ENCODE measurements around the gene CACNA2D2. TPM values are rescaled to one million over a fixed set of nuclear protein-coding genes. Genes with fewer than 3 reads are reported as not detected.

CACNA2D2 gene
- total and polyA plus RNA-seq, 4 donors: 28.2 to 111 (median 69.1) TPM

DNA sequence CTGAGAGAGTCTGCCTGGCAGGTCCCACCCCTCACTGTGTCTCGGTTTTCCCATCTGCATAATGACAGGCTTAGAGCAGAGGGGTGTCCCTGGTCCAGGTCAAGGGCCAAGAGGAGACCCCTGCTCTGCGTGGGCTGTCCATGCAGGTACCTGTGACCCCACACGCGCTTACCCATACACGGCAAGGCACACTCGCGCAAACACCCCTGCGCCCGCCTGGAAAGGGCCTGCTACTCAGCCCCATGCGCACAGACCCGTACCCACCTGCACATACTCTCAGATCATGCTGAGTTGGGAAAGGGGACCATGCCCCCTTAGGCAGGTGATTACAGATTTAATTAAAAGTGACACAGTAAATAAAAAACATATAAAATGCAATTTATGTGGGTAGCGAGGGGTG lies 120.7 kb downstream of the CACNA2D2 start:
- H3K27me3 ChIP-seq (ENCODE audit: control insufficient read depth in 3 of 3, insufficient read depth in 3 of 3, low read length in 2 of 3): no peaks in the 10 kb centered on the region
- WGBS, 2 donors: 94 to 97% methylated on average over 12 of the region's 12 CpGs
- ATAC-seq (ENCODE audit: insufficient read depth, low FRiP score) (no peak), DNase-seq (no peak)
- H3K4me1 ChIP-seq (ENCODE audit: control insufficient read depth in 5 of 5, insufficient read depth in 5 of 5, low read length in 5 of 5): peaks cover 0 to 12% (median 0%) of the 10 kb centered on the region in 5 donors
- peaks cover 0 to 8% (median 0%) of the 10 kb centered on the region in 4 donors for H3K36me3 ChIP-seq (ENCODE audit: control insufficient read depth in 4 of 4, insufficient read depth in 4 of 4, low read length in 4 of 4)
- H3K27ac ChIP-seq (ENCODE audit: low read depth in 1 of 2, low read length in 1 of 2): no peak overlapping the region
- H3K9ac ChIP-seq (ENCODE audit: insufficient read depth in 1 of 2, low read length in 2 of 2): no peak overlapping the region
- no peak overlapping the region for H3K4me3 ChIP-seq
- H3K9me3 ChIP-seq (ENCODE audit: control insufficient read depth in 4 of 4, insufficient read depth in 3 of 4, low read length in 3 of 4): no peaks in the 10 kb centered on the region
- TF ChIP-seq CTCF (IDR thresholded peaks at IDR 0.05; ENCODE audit: control extremely low read depth, extremely low read depth): no peak

- 93 to 94% methylated on average over 4 of the region's 4 CpGs for WGBS, 2 donors
- Histone ChIP-seq H3K9ac (ENCODE audit: insufficient read depth in 1 of 2, low read length in 2 of 2) (no peak overlapping the region), H3K27me3 (ENCODE audit: control insufficient read depth in 3 of 3, insufficient read depth in 3 of 3, low read length in 2 of 3) (no peaks in the 10 kb centered on the region), H3K27ac (ENCODE audit: low read depth in 1 of 2, low read length in 1 of 2) (no peak overlapping the region), H3K9me3 (ENCODE audit: control insufficient read depth in 4 of 4, insufficient read depth in 3 of 4, low read length in 3 of 4) (no peaks in the 10 kb centered on the region), H3K4me1 (ENCODE audit: control insufficient read depth in 5 of 5, insufficient read depth in 5 of 5, low read length in 5 of 5) (peaks cover 0 to 12% (median 0%) of the 10 kb centered on the region in 5 donors), H3K36me3 (ENCODE audit: control insufficient read depth in 4 of 4, insufficient read depth in 4 of 4, low read length in 4 of 4) (peaks cover 0 to 8% (median 0%) of the 10 kb centered on the region in 4 donors), H3K4me3 (no peak overlapping the region)
- ATAC-seq (ENCODE audit: insufficient read depth, low FRiP score) (no peak), DNase-seq (no peak)
- no peak for TF ChIP-seq CTCF (IDR thresholded peaks at IDR 0.05; ENCODE audit: control extremely low read depth, extremely low read depth)
Measured at GRCh38 chr3:50381383-50381782, 122.1 kb downstream of the CACNA2D2 start.

DNA sequence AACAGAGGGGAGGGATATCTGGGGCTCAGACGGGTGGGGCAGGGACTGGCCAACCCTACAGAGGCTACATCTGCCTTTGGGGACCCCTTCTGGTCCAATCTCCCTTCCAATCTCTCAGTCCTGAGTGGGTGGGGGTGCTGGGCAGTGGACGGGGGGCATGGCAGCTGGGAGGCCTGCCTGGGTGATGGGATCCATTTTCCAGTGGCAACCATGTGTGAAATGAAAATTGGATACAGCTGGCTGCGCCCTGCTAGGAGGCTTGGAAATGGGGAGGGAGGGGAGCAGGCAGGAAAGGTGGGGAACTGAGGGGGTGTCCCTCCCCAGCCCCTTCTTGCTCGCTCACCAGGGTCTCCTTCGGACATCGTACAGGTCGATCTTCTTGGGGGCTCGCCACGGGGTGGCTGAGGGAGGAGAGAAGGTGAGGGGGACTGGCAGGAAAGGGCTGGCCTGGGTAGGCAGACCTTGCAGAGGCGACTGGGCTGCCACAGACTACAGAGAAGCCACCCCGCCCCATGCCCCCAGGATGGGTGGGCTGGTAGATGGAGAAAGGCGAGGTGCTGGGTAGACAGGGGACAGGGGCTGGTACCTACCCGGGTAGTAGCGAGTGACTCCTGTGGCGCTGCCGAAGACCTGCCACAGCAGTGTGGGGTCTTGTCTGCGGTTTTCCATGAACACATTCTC lies 122.9 kb downstream of the CACNA2D2 start:
- TF ChIP-seq CTCF (IDR thresholded peaks at IDR 0.05; ENCODE audit: control extremely low read depth, extremely low read depth): no peak
- no peak for DNase-seq
- no peaks in the 10 kb centered on the region for H3K9me3 ChIP-seq (ENCODE audit: control insufficient read depth in 4 of 4, insufficient read depth in 3 of 4, low read length in 3 of 4)
- H3K27ac ChIP-seq (ENCODE audit: low read depth in 1 of 2, low read length in 1 of 2): no peak overlapping the region
- no peak for ATAC-seq (ENCODE audit: insufficient read depth, low FRiP score)
- no peaks in the 10 kb centered on the region for H3K27me3 ChIP-seq (ENCODE audit: control insufficient read depth in 3 of 3, insufficient read depth in 3 of 3, low read length in 2 of 3)
- H3K4me1 ChIP-seq (ENCODE audit: control insufficient read depth in 5 of 5, insufficient read depth in 5 of 5, low read length in 5 of 5): peaks cover 0 to 12% (median 0%) of the 10 kb centered on the region in 5 donors
- H3K4me3 ChIP-seq: no peak overlapping the region
- H3K9ac ChIP-seq (ENCODE audit: insufficient read depth in 1 of 2, low read length in 2 of 2): no peak overlapping the region
- peaks cover 0 to 8% (median 0%) of the 10 kb centered on the region in 4 donors for H3K36me3 ChIP-seq (ENCODE audit: control insufficient read depth in 4 of 4, insufficient read depth in 4 of 4, low read length in 4 of 4)
- 92 to 96% methylated on average over 15 to 17 of the region's 17 CpGs for WGBS, 2 donors

Measured in lung (tissue), 12 donors.